Measurements from ENCODE around the gene GRIK3.

GRIK3 gene

DNA sequence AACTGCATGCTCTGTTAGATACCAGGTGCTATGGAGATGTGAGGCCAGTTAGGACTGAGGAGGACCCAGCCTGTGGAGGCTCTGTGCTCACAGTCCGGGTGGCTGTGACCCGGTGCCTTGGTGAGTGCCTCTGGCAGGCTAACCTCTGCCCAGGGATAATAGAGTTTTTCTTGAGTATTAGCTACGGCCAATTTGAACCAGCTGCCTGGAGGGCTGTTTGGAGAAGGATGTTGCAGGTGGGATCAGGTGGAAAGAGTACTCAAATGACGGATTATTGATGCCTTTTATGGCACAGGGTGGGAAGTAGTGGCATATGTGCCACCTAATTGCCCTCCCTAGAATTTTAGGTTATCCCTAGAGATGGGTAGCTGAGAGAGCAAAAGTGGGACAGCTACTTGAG lies 182.7 kb downstream of the GRIK3 start:
- no peak for DNase-seq (ENCODE audit: low read depth)

DNA sequence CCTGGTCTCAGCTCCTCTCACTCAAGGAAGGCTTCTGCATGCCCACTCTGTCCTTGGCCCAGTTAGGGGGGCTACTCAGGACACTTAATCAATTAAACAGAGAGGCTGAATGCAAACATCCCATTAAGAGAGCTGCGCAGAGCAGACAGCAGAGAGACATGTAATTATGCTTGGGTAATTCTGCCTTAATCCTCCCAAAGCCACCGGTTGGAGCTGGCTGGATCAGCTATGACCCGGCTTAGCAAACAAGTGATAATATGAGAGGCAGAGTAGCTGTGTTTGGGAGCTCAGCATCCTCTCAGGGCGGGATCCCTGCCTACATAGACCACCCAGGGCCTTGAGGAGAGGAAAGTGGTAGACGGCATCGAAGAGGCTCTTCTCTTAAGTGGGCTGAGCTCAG lies 183.2 kb downstream of the GRIK3 start:
- DNase-seq (ENCODE audit: low read depth) = no peak

DNA sequence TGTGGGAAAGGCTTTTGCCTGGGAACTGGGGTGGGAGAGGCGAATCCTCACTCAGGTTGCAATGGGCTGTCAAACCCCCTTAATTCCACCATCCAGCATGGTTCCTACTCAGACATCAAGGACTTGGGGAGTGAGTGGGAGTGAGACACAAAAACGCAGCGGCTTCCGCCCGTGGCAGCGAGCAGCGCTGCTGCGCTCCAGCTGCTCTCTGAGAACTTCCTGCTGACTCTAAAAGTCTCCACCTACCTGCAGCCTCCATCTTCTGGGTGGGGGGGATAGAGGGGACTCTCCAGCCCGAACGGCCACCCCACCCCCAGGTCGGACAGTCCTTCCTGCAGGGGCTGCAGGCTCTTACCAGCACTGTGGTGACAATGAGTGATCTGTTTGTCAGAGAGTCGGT lies 184.4 kb downstream of the GRIK3 start:
- no peak for DNase-seq (ENCODE audit: low read depth)

DNA sequence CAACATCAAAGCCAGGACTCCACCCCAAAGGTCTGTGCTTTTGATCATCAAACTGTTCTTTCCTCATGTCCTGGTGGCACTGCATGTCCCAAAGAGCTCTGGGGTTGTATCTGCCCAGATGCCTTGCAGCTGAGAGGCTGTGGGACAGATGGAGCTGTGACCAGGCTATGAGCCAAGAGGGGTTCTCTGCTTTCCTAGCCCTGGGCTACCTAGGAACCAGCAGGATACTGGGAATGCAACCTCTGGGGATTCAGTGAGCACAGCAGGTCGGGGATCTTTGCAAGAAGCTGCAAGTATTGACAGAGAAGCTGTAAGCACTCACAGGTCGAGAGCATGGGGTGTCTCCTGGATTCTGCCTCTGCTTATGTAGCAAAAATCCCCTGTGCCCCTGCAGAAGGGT lies 186.6 kb downstream of the GRIK3 start:
- no peak for DNase-seq (ENCODE audit: low read depth)

DNA sequence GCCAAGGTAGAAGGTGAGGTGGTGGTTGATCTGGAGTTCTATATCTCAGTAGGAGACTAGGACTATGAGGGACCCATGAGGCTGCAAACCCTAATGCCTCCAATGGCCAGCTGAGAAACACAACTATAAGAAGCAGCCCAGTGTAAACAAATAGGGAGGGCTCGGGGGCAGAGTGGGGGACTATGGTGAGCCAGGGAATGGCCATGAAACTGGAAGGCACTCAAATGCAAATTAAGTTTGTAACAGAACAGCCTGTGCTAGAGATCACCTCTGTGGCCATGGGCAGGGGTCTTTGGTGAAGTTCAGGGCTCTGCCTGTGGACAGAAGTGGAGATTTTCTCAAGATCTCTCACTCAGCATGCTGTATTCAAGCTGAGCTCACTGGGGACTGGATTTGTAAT lies 187.1 kb downstream of the GRIK3 start:
- no peak for DNase-seq (ENCODE audit: low read depth)

DNA sequence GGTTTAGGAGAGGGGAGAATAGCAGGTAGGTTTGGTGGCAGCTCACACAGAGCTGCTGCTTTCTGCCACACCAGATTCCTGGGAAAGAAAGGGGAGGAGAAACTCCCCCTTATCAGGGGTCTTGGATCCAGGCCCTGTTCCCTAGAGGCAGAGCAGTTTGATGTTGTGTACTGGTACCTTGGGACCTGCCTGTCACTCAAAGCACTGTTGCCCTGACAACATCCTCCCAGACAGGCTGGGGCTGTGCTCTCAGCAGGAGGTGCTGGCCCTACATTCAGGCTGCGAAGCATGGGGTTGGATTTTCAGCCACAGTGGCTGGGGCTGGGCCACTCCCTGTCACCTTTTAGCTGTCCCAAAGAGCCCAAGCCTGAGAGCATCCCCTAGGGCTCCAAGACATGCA lies 188.0 kb downstream of the GRIK3 start:
- no peak for DNase-seq (ENCODE audit: low read depth)

DNA sequence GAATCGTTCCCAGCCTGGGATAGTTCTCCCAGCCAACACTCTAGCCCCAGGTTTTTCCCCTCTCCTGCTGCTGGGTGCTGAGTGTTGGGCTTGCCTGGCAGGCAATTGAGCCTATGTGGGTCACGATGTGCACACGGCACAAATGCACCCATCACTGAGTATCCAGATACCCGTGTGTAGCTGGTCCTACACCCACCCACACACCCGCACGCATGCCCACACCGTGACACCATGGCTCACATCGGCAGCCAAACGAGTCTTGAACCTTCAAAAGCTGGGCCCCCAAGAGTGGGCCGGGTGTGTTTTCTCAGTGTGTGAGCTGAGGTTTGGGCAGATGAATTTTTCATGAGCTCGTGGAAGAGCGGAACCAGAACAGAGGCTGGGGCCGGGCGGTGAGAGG lies 188.5 kb downstream of the GRIK3 start:
- DNase-seq (ENCODE audit: low read depth) = no peak

DNA sequence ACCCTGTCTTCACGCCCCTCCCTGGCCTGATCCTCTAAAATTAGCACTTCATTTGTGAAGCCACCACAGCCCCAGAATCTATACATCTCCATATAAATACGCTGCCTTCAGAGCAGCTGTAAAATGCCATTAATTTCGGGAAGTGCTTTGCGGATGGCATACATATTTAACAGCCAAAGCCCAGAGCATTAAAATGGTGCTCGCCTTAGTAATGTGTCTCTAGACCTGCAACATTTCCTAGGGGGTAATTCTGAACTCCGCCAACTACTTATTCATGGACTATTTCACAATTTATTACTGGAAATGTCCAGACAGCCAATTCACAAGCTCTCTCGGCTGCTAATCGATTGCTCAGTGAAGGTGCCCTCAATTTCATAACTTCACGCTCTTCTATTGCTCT lies 189.4 kb downstream of the GRIK3 start:
- no peak for DNase-seq (ENCODE audit: low read depth)

DNA sequence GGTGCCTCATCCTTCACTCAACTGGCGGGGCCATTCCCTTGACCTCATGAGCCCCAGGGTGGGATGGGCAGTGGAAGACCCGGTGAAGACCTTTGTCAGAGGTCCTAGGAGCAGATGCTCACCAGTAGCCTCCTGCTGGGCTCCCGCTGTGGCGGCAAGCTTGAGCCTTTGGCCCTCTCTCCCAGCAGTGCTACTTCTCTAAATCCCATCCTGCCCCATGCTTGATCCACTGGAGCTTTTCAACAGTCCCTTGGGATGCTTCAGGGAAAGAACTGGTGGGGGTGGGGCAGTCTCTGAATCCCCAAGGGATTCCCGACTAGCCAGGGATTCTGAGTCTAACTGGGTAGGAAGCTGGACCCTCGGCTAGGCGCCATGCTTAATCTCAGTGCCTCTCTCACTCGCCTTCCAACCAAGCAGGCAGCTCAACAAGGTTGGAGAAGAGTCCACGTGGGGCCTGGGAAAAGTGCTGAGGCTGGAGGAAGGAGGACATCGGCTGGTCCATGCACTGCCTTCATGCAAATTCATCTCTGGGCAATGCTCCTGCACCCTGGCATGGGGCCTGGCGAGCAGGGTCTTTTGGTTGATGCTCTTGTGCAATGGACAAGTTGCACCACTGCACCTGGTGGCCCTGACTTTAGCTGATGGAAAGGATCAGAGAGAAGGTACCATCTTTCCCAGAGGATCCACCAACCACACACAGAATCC lies 190.3 kb downstream of the GRIK3 start:
- DNase-seq (ENCODE audit: low read depth) = no peak

DNA sequence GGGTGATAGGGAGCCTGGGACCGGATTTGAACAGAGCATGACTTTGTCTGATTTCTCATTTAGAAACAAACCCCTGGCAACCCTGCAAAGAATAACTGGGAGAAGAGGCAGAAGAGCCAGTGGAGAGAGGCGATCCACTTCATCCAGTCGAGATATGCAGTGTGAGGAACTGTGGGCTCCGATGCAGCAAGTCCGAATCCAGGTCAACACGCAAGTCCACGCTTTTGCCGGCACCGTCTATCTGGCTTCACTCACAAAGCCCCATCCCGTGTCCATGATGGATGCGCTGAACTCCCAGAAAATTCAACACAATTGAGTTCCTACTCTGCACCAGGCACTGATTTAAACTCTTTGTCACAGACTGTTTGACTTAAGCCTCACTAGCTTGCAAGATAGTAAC lies 191.3 kb downstream of the GRIK3 start:
- no peak for DNase-seq (ENCODE audit: low read depth)

DNA sequence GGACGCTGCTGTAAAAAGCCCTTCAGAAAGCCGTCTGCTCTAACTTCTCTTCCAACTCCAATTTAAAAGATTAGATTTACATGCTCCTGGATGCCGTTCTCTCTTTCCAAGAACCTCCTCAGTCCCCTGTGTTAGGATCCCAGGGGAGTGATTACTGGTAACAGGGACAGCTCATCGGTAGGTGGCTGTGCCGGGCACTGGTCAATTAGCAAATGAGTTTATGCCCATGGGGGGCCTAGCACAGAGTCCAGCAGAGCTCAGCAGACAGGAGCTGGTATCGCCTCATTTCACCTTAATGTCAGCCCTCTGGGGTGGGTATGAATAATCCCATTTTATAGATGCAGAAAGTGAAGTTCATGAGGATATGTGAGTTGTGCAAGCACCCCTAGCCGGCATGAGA lies 191.9 kb downstream of the GRIK3 start:
- no peak for DNase-seq (ENCODE audit: low read depth)

DNA sequence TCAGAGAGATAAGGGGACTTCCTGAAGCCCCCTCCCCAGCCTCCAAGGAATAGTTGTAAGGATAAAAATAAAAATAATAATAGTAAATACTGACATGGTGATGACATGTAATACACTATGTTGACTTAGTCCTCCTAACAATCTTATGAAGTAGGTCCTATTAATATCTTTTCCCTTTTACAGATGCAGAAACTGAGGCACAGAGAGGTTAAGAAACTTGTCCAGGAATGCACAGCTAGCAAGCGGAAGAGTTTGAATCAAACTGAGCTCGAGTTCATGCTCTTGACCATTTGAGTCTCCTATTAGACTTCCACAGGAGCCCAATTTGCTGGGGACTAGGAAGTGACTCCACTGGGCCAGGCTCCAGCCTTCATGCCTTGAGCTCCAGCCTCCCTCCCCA lies 194.8 kb downstream of the GRIK3 start:
- no peak for DNase-seq (ENCODE audit: low read depth)

DNA sequence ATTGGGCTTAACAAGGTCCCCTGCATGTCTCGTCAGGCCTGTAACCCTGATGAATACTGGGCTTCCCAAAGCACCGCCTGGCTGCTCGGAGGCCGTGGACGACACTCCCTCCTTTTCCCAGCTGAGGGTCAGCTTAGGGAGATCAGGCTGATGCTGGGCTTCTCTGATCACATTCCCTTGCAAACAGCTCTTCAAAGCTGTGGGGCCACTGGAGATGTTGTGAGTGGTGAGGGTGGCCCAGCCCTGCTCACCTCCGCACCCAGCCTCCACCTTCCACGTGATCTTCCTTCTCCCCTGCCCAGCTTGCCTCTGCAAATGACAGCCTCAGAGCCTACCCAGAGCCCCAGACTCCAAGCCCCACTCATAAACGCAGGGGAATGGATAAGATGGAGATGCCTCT lies 195.4 kb downstream of the GRIK3 start:
- no peak for DNase-seq (ENCODE audit: low read depth)

DNA sequence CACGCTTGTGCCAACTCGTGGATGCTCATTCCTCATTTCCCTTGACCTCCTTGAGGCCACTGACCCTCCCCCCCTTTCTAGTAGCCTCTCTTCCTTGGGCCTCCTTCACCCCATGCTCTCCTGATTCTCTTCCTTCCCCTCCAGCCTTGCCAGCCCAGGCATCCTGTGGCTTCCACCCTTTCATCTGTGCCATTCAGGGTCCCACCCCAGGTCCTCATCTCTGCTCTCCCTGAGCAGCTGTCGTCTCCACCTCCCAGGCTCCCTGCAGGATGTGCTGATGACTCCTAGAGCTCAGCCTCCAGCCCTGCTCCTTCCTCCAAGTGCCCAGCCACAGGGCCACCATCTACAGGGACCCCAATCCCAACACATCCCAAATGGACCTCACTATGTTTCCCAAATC lies 197.4 kb downstream of the GRIK3 start:
- no peak for DNase-seq (ENCODE audit: low read depth)

DNA sequence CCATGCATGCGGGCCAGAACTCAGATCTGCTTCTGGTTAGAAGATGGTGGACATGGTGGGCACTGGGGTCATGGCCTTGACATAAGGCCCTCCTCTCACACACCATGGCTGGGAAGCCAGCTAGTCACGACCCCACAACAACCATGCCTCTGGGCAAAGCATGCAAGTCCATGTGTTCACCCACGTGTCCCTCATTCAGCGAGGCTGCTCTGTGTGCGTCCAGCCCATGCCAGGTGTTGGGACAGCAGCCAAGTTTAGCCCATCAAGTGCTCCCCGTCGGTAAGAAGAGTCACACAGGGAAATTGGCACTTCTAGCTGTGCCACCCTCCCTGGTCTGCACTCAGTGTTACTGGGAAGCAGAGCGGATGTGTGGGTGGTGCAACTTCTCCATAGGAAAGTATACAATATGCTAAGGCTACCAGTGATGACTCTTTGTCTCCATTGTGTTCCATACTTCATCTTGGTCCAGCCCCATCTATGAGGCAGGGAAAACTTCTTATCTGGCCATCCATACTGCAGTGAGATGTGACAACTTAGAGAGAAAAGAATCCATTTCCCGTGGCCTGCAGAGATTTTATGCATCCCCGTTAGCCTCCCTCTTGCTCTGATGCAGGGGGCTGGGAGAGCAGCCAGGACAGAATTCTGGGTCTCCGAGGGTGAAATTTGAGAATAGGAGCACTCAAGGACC lies 198.0 kb downstream of the GRIK3 start:
- DNase-seq (ENCODE audit: low read depth) = no peak

DNA sequence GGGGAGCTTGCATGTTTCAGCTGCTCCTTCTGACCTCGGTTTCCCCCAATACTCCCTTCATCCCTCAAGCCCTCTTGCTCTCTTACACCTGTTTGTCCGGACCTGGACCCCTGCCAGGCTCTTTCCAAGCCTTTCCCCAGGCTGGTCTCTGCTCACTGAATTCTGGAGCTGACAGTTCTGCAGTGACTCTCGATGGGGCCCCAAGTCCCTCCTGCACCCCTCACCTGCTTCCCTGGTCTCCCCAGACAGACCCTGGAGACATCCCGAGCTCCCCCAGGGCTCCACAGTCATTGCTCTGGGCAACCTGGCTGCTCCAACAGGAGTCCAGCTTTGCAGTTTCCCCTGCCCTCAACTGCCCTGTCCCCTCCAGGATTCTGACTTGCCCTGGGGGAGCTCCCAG lies 198.6 kb downstream of the GRIK3 start:
- DNase-seq (ENCODE audit: low read depth) = no peak

DNA sequence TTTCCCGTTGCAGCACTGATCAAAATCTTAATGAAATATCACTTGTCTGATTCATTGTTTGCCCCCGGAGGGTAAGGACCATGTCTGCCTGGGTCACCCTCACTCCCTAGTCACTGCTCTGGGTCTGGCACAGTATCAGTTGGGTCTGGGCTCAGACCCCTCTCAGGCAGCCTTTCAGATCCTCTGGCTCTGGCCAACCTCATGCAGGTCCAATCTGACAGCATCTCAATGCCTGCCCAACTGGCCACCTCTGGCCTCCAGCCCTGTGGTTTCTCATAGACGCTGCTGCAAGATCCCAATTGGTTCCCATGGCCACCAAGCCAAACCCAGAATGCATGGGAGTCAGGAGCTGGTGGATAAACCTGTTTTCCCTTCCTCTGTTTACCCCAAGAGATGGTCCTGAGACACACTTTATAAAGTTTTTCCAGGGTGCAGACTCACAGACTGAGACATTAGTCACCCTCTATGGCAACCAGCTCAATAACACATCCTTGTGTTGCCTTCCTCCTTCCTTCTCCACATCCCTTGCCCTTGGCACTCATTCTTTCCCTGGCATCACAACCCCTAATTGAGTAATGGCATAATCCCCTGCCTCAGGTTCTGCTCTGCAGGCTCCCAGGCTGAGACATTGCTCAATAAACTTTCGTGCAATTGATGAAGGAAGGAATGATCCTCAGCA lies 199.2 kb downstream of the GRIK3 start:
- DNase-seq (ENCODE audit: low read depth) = no peak

DNA sequence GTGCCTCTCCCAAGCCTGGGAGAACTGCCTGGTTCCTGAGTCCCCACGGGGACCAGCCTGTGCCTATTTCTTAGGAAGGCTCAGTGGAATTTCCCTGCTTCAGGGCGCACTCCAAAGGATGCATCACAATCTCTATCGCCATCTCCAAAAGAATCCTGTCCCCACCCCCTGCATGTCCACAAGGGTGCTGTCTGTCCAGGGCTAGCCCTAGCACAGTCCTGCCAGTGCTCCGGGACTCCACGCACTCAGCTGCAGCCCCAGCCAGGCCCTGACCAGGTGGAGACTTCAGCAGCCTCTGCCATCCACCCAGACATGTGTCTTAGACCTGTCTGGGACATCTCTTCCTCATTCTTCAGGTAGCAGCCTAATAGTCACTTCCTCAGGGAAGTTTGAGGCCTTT lies 199.7 kb downstream of the GRIK3 start:
- no peak for DNase-seq (ENCODE audit: low read depth)

DNA sequence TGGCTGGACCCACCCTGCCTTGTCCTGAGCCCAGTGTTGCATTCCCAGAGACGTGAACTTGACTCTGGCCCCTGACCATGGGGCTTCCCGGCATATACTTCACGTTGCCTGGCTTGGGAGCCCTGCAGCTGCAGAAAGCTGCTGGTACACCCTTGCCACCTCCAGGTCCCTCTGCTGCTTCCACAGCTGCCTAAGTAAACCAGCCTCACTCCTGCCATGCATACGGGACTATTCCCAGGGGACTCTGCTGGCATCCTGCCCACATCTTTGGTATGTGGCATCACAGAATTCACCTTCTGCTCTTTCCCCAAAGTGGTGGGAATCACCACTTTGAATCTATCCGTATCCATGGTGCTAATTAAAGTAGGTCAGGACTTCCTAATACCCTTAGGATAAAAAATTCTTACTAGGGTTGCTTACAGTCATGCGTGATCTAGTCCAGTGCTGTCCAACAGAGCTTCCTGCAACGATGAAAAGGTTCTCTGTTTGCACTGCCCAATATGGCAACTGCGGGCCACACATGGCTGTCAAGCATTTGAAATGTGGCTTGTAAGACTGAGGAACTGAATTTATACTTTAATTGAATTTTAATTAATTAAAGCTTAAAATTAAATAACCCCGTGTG lies 203.0 kb downstream of the GRIK3 start:
- no peak for DNase-seq (ENCODE audit: low read depth)

DNA sequence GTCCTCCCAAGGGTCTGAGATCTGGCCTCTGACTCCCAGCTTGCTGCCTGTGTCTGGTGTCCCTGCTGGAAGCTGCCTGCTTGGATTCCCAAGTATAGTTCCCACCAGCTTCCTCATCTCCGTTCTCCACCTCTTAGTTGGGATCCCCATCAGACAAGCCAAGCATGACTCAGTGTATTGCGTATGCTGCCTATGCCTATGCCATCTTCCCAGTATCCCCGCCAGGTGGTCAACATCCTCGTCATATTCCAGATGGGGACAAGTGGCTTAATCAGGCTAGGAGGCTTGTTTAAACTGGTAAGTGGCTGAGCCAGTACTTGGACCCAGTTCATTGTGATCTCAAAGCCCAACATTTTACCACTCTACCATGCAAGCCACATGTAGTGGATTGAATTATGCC lies 204.4 kb downstream of the GRIK3 start:
- no peak for DNase-seq (ENCODE audit: low read depth)

DNA sequence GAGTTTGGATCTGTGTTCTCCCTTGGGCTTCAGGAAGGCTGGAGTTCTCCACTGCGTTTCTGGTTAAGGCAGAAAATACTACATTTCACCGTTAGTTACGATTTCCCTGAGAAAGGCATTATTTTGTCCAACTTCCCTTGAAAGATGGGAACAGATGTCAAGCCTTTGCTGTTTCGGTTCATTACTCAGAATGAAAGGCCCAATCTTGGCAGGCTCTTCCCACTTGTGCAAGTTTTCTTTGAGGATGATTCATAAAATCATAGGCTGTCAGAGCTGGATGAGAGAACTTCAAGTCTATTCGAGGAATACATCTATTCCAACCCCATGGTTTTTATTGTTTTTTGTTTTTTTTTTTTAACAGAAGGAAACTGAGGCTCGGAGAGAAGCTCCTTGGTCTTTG lies 205.2 kb downstream of the GRIK3 start:
- DNase-seq (ENCODE audit: low read depth) = no peak

DNA sequence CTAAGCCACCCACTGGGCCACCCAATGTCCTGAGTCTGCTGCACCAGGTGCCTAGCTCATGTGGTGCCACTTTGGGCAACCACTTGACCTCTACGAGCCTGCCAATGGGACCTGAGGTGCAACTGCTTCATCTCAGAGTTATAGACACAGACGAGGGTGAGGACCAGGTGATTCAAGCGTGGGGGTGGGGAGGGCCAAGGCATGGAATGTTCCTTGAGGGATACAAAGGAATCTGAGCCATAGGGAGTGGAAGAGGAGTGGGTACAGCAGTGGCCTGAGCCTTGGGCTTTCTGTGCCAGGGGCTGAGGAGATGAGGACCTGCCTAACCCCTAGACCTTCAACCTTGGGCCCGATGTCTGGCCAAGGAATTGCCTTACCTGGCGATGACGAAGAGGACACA lies 209.1 kb downstream of the GRIK3 start:
- DNase-seq (ENCODE audit: low read depth) = no peak

DNA sequence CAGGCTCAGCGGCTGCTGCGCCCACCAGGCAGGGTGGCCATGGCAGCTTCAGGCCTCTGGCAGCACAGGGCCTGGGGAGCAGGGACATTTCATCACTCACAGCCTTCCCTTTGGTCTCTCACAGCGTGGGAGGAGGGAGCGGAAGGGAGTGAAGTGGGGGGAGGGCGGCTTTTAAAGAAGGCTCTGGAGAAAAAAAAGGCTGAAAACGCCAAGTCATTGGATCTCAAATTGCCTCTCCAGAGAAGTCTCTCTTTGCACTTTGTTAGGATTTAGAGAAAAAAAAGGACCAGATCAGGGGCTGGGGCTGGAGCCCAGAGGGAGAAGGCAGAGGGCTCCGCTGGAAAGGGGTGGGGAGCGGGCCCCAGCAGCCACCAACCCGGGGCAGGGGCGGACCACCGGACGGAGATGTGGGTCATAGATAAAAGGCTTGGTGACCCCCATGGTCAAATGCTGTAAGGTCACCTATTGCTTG lies 209.9 kb downstream of the GRIK3 start:
- no peak for DNase-seq (ENCODE audit: low read depth)
